ENCODE results near the gene LIF. TPM values are rescaled to one million over a fixed set of nuclear protein-coding genes. Genes with fewer than 3 reads are reported as not detected.
"Not testable (repeated sequence)": the region's sequence is repeated elsewhere in the genome, so short reads cannot be mapped to it uniquely, and the experiment has no call there.

LIF gene
- total RNA-seq, 1 experiment from 2014 or later: 50.2 TPM

GRCh38 chr22:30209642-30210041 lies 36.9 kb downstream of the LIF start:
- no peak for DNase-seq (ENCODE audit: low spot score)

- peak; percentile 70 for DNase-seq (ENCODE audit: low spot score)
Measured at GRCh38 chr22:30208631-30209603, 37.6 kb downstream of the LIF start.

- peak; percentile 76 for DNase-seq (ENCODE audit: low spot score)
Measured at GRCh38 chr22:30206944-30207343, 39.6 kb downstream of the LIF start.

- DNase-seq (ENCODE audit: low spot score): no peak
Measured at GRCh38 chr22:30205281-30206115, 41.1 kb downstream of the LIF start.

- DNase-seq (ENCODE audit: low spot score): no peak
Measured at GRCh38 chr22:30204742-30205111, 41.8 kb downstream of the LIF start.

- DNase-seq (ENCODE audit: low spot score): no peak
Measured at GRCh38 chr22:30204015-30204741, 42.4 kb downstream of the LIF start.

- peak; percentile 76 for DNase-seq (ENCODE audit: low spot score)
Measured at GRCh38 chr22:30202531-30203006, 44.0 kb downstream of the LIF start.

GRCh38 chr22:30201945-30202344 lies 44.6 kb downstream of the LIF start:
- DNase-seq (ENCODE audit: low spot score): no peak

- not testable (repeated sequence) for DNase-seq (ENCODE audit: low spot score)
Measured at GRCh38 chr22:30200905-30201304, 45.7 kb downstream of the LIF start.

GRCh38 chr22:30198921-30199320 lies 47.6 kb downstream of the LIF start:
- DNase-seq (ENCODE audit: low spot score): no peak

GRCh38 chr22:30198152-30198825 lies 48.3 kb downstream of the LIF start:
- DNase-seq (ENCODE audit: low spot score): no peak

GRCh38 chr22:30197389-30197788 lies 49.2 kb downstream of the LIF start:
- no peak for DNase-seq (ENCODE audit: low spot score)

- DNase-seq (ENCODE audit: low spot score): no peak
Measured at GRCh38 chr22:30196880-30197336, 49.7 kb downstream of the LIF start.

GRCh38 chr22:30196141-30196879 lies 50.2 kb downstream of the LIF start:
- DNase-seq (ENCODE audit: low spot score): peak; percentile 86

GRCh38 chr22:30195245-30196140 lies 51.1 kb downstream of the LIF start:
- no peak for DNase-seq (ENCODE audit: low spot score)

- no peak for DNase-seq (ENCODE audit: low spot score)
Measured at GRCh38 chr22:30193031-30193775, 53.4 kb downstream of the LIF start.

- DNase-seq (ENCODE audit: low spot score): no peak
Measured at GRCh38 chr22:30192427-30192826, 54.1 kb downstream of the LIF start.

- no peak for DNase-seq (ENCODE audit: low spot score)
Measured at GRCh38 chr22:30191040-30191701, 55.4 kb downstream of the LIF start.

Measured in HT-29 (cell line).